Aorta (tissue), 5 donors: ENCODE results near the gene MIOX. TPM values are rescaled to one million over a fixed set of nuclear protein-coding genes. Genes with fewer than 3 reads are reported as not detected.
"Not testable (repeated sequence)": the region's sequence is repeated elsewhere in the genome, so short reads cannot be mapped to it uniquely, and the experiment has no call there.

ENCODE experiments used
- ATAC-seq: fragments of 200-7000 bp; cut with Tn5 transposase; one replicate; pipeline ENCODE4 v1.9.1; 2022; ENCODE audit warnings: moderate library complexity; ENCODE audit not compliant: low FRiP score
- DNase-seq, 2 donors: peaks; one replicate each; pipeline ENCODE4 v3.0.0-alpha.2; 2020
- H3K27ac ChIP-seq, 2 donors: one replicate each; pipeline ENCODE4 v1.5.1; 2013; ENCODE audit warnings: low read length in 2 of 2, mild to moderate bottlenecking in 2 of 2, moderate library complexity in 2 of 2, control low read depth in 1 of 2, inconsistent platforms in 1 of 2, low read depth in 1 of 2
- H3K27me3 ChIP-seq, 2 donors: one replicate each; pipeline ENCODE4 v1.6.1; 2013; ENCODE audit warnings: control low read depth in 1 of 2, low read length in 1 of 2, mild to moderate bottlenecking in 1 of 2, moderate library complexity in 1 of 2; ENCODE audit not compliant: insufficient read depth in 2 of 2, control insufficient read depth in 1 of 2
- H3K36me3 ChIP-seq, 2 donors: one replicate each; pipeline ENCODE4 v1.6.1; 2013; ENCODE audit warnings: control low read depth in 1 of 2, low read length in 1 of 2, mild to moderate bottlenecking in 1 of 2; ENCODE audit not compliant: insufficient read depth in 2 of 2, control insufficient read depth in 1 of 2
- H3K4me1 ChIP-seq, 2 donors: one replicate each; pipeline ENCODE4 v1.6.1; 2013; ENCODE audit warnings: low read length in 2 of 2, control low read depth in 1 of 2, mild to moderate bottlenecking in 1 of 2, moderate library complexity in 1 of 2; ENCODE audit not compliant: insufficient read depth in 2 of 2, control insufficient read depth in 1 of 2
- H3K4me3 ChIP-seq, 2 donors: one replicate each; pipeline ENCODE4 v1.5.1; 2013; ENCODE audit warnings: low read length in 2 of 2, control low read depth in 1 of 2, mild to moderate bottlenecking in 1 of 2
- H3K9me3 ChIP-seq: one replicate; pipeline ENCODE4 v1.6.1; 2013; ENCODE audit warnings: mild to moderate bottlenecking, low read length; ENCODE audit not compliant: control insufficient read depth
- WGBS, 2 donors: extraction: QIAGEN DNeasy Blood & Tissue Kit; methylation state at CpG; one replicate each; pipeline ENCODE4 v1.1.7; 2013; 5-methylcytosine and 5-hydroxymethylcytosine counted together
- intact Hi-C, 2 donors: fragments of 100-400 bp; cut with DNase I; formaldehyde crosslinking; loops; one replicate each; pipeline versions ENCODE4 v1.14.2 to v1.15.0; 2022
- polyA plus RNA-seq, 2 donors: library from polyadenylated mRNA; stranded (reverse); fragments of 200-250 nt; gene quantifications; one replicate each; pipeline ENCODE4 v1.2.3, GENCODE V29; 2013
- total RNA-seq, 2 donors: library from RNA; stranded (reverse); fragmentation: NEBNext Ultra II Directional; extraction: Animal tissue kit (Norgen Biotek cat#: 25700); gene quantifications; one replicate each; pipeline ENCODE4 v1.2.1, GENCODE V29; 2021
- donor health status: healthy with polysubstance abuse.
- donor health status: Bipolar disorder and iron deficiency.
- donor health status: DM: no; HTN: no; CAD: no.
- donor health status: DM: no; HTN: no; CAD: no.
- donor health status: DM: yes; HTN: yes; CAD: no.

MIOX gene
- total and polyA plus RNA-seq, 4 donors, result not detected

DNA sequence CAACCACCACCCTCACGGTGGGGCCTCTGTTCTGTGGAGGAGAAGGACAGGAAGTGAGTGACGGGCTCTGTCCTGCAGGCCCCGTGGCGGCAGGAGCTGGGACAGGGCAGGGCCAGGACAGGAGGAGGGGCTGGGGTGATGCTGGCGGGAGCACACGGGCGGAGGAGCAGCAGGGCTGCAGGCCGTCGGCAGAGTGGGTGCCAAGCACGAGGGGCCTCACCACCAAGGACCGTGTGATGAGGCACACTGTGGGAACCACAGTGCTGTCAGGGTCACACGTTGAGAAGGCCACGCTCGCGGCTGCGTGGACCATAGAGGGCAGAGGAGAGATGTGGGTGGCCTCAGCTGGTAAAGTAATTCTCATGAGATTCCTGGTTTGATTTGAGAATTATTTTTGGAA, 30.2 kb downstream of the MIOX start:
- DNase-seq (no peak), ATAC-seq (no peak)
- Histone ChIP-seq H3K4me1 (no peaks in the 10 kb centered on the region), H3K36me3 (no peaks in the 10 kb centered on the region), H3K4me3 (no peak overlapping the region), H3K9me3 (no peaks in the 10 kb centered on the region), H3K27me3 (no peaks in the 10 kb centered on the region), H3K27ac (no peak overlapping the region)
- intact Hi-C loops, result no loop called here
- WGBS, 2 donors, result 81 to 85% methylated on average over 16 of the region's 16 CpGs

DNA sequence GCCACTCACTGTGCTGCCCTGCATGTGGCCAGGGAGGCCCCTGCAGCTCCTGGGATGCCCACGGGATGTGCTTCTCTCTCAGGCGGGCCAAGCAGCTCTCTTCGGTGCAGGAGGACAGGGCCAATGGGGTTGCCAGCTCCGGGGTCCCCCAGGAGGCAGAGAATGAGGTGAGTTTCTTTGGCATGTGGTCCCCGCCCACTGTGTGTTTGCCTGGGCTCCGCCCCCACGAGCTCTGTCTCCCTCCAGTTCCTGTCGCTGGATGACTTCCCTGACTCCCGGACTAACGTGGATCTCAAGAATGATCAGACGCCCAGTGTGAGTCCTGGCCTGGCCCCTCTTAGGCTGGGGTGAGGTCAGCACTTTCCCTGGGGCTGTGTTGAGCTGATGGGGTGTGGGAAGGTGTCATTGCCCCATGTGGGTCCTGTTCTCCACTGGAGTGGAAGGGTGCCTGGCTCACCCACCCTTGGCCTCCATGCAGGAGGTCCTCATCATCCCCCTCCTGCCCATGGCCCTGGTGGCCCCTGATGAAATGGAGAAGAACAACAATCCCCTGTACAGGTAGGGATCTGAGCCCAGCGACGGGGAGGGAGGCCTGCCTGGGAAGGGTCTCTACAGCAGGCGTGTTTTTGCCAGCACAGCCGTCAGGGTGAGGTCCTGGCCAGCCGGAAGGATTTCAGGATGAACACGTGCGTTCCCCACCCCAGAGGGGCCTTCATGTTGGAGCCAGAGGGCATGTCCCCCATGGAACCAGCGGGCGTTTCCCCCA, 31.0 kb downstream of the MIOX start:
- Histone ChIP-seq H3K9me3 (no peaks in the 10 kb centered on the region), H3K4me1 (no peaks in the 10 kb centered on the region), H3K4me3 (no peak overlapping the region), H3K36me3 (no peaks in the 10 kb centered on the region), H3K27ac (no peak overlapping the region), H3K27me3 (no peaks in the 10 kb centered on the region)
- no peak for ATAC-seq
- WGBS, 2 donors, result 87 to 89% methylated on average over 20 of the region's 20 CpGs
- intact Hi-C loops, result no loop called here
- DNase-seq, result no peak

DNA sequence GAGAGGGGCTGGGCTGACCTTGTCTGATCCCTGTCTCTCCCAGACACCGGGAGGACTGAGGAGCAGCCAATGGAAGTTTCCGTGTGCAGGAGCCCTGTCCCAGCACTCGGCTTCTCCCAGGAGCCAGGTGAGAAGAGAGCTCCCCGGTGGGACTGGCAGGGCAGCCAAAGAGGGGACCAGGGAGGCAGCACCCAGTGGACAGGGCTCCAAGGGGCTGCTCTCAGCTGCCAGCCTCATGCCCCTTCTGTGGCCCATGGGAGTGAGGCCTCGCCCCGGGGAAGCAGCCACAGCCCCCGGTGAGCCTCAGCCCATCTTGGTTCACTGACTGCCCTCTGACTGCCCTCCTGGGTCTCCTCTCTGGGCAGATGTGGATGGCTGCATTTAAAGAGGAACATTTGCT, 31.9 kb downstream of the MIOX start:
- intact Hi-C loops, result no loop called here
- ATAC-seq (no peak), DNase-seq (no peak)
- Histone ChIP-seq H3K27me3 (no peaks in the 10 kb centered on the region), H3K9me3 (no peaks in the 10 kb centered on the region), H3K4me1 (no peaks in the 10 kb centered on the region), H3K36me3 (no peaks in the 10 kb centered on the region), H3K4me3 (no peak overlapping the region), H3K27ac (no peak overlapping the region)
- 93 to 94% methylated on average over 7 of the region's 7 CpGs for WGBS, 2 donors

DNA sequence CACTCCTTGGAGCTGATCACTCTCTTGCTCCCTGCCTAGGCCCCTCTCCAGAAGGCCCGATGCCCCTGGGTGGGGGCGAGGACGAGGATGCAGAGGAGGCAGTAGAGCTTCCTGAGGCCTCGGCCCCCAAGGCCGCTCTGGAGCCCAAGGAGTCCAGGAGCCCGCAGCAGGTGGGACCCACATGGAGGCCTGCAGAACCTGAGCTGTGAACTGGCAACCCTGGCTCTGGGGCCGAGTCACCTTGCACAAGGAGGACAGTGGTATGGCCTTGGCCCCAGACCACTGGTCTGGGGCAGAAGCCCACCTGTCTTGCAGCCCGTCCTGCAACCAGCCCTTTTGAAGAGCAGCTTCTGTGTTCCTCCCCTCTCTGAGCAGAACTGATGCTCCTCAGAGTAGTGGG, 32.5 kb downstream of the MIOX start:
- no peaks in the 10 kb centered on the region for H3K4me1 ChIP-seq
- intact Hi-C loops, result no loop called here
- DNase-seq, result no peak
- no peaks in the 10 kb centered on the region for H3K9me3 ChIP-seq
- H3K36me3 ChIP-seq, result no peaks in the 10 kb centered on the region
- WGBS, 2 donors, result 96% methylated on average over 8 of the region's 8 CpGs
- H3K4me3 ChIP-seq, result no peak overlapping the region
- H3K27me3 ChIP-seq, result no peaks in the 10 kb centered on the region
- no peak overlapping the region for H3K27ac ChIP-seq
- ATAC-seq, result no peak

DNA sequence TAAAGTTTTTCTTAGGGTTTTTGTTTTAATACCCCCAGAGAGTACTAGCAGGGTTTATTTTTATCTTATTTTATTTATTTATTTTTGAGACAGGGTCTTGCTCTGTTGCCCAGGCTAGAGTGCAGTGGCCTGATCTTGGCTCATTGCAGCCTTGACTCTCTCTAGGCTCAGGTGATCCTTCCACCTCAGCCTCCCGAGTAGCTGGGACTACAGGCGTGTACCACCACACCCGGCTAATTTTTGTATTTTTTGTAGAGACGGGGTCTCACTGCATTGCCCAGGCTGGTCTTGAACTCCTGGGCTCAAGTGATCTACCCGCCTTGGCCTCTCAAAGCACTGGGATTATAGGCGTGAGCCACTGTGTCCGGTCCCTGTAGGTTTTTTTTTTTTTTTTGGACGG, 33.5 kb downstream of the MIOX start:
- H3K4me1 ChIP-seq, H3K9me3 ChIP-seq, H3K27ac ChIP-seq, H3K4me3 ChIP-seq, DNase-seq, intact Hi-C loops, H3K27me3 ChIP-seq, ATAC-seq, H3K36me3 ChIP-seq: not testable (repeated sequence)
- WGBS, 2 donors, result 94 to 95% methylated on average over 8 of the region's 8 CpGs

DNA sequence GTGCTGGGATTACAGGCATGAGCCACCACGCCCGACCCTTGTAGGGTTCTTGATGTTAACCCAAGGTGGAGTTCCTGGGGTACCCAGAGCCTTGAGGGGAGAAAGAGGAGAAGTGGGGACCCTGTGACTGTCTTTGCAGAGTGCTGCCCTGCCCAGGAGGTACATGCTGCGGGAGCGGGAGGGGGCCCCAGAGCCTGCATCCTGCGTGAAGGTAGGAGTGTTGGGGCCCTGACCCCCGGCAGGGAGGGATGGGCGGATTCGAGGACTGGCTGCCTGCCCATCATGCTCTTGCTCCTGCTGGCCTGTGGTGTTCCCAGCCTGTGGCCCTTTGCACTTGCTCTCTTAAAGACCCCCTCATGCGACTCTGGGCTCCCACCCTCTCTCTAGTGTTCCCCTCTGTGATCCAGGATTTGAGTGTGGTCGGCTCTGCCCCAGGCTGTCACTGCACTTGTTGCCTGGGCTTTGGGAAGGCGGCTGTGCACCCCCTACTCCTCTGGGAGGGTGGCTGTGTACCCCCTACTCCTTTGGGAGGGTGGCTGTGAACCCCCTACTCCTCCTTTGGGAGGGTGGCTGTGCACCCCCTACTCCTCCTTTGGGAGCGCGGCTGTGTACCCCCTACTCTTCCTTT, 34.3 kb downstream of the MIOX start:
- H3K36me3 ChIP-seq, result no peaks in the 10 kb centered on the region
- H3K27ac ChIP-seq, result no peak overlapping the region
- ATAC-seq (no peak), DNase-seq (no peak)
- no peaks in the 10 kb centered on the region for H3K27me3 ChIP-seq
- H3K4me3 ChIP-seq, result no peak overlapping the region
- H3K9me3 ChIP-seq, result no peaks in the 10 kb centered on the region
- intact Hi-C loops, result no loop called here
- WGBS, 2 donors, result 92 to 94% methylated on average over 13 of the region's 13 CpGs
- H3K4me1 ChIP-seq, result no peaks in the 10 kb centered on the region

DNA sequence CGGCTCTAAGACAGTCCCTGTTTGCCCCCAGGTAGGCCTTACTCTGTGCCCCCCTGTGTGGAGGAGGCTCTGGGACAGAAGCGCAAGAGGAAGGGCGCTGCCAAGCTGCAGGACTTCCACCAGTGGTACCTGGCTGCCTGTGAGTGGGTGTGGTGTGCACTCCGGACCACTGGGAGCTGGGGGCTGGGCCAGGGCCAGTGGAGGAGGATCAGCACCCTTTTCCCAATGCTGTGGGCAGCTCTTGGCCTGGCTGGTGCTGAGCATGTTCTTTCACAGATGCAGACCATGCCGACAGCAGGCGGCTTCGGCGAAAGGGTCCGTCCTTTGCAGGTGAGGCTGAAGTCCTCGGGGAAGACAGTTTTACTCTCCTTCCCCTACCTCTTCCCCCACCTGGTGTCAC, 35.1 kb downstream of the MIOX start:
- Histone ChIP-seq H3K36me3 (no peaks in the 10 kb centered on the region), H3K4me3 (no peak overlapping the region), H3K9me3 (no peaks in the 10 kb centered on the region), H3K4me1 (no peaks in the 10 kb centered on the region), H3K27ac (no peak overlapping the region), H3K27me3 (no peaks in the 10 kb centered on the region)
- no peak for DNase-seq
- intact Hi-C loops, result no loop called here
- WGBS, 2 donors, result 91 to 93% methylated on average over 10 of the region's 10 CpGs
- ATAC-seq, result no peak

DNA sequence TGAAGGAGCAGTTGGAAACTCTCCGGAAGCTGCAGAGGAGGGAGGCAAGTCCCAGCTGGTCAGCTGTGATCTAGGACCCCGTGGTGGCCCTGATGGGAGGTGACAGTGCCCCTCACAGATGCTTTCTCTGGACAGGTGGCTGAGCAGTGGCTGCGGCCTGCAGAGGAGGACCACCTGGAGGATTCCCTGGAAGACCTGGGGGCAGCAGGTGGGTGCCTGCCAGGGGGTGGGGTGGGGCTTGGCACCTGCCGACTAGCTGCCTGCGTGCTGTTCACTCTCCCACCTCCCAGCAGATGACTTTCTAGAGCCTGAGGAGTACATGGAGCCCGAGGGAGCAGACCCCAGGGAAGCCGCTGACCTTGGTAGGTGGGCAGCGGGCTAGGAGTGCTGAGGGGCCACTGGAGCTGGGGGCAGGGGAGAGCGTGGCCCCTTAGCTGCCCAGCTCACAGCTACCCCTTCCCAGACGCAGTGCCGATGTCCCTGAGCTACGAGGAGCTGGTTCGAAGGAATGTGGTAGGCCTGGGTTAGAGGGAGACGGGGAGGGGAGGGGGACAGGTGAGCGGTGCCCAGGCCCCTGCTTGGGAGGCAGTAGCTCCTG, 35.6 kb downstream of the MIOX start:
- DNase-seq (peak in 1 of 2 donors; percentile 50), ATAC-seq (no peak)
- no peak overlapping the region for H3K27ac ChIP-seq
- no peaks in the 10 kb centered on the region for H3K9me3 ChIP-seq
- intact Hi-C loops, result no loop called here
- no peak overlapping the region for H3K4me3 ChIP-seq
- H3K36me3 ChIP-seq, result no peaks in the 10 kb centered on the region
- no peaks in the 10 kb centered on the region for H3K4me1 ChIP-seq
- no peaks in the 10 kb centered on the region for H3K27me3 ChIP-seq
- WGBS, 2 donors, result 87 to 90% methylated on average over 15 of the region's 15 CpGs
